ENCODE measurements around the gene AP1G2. TPM values are rescaled to one million over a fixed set of nuclear protein-coding genes. Genes with fewer than 3 reads are reported as not detected.
A peak's percentile ranks its signal among the peaks of the same experiment; 100 is the strongest.

Gene AP1G2
- total RNA-seq: 10 to 100 TPM in 1 of 2 donors, 1 to 10 TPM in 1; 6.6 to 18.8 TPM

- peaks cover 0 to 14% of the 10 kb centered on the region in 2 donors for H3K4me1 ChIP-seq
- H3K9me3 ChIP-seq: no peaks in the 10 kb centered on the region
- peak; percentile 75 for DNase-seq (ENCODE audit: low spot score)
- no peak for TF ChIP-seq CTCF (IDR thresholded peaks at IDR 0.05)
- H3K27ac ChIP-seq: peak within 1 kb of the TSS; percentile 56 to 72
- no peaks in the 10 kb centered on the region for H3K36me3 ChIP-seq
- H3K27me3 ChIP-seq: no peaks in the 10 kb centered on the region
- peak within 1 kb of the TSS; percentile 60 to 62 for H3K4me3 ChIP-seq
These were observed at the start of gene AP1G2 for GRCh38 chr14:23567186-23568020. Gene AP1G2 (minus strand): TSS chr14:23567791. CDS start chr14:23567314, 477 bp downstream.

- H3K9me3 ChIP-seq: no peaks in the 10 kb centered on the region
- no peak overlapping the region for H3K4me3 ChIP-seq
- no peaks in the 10 kb centered on the region for H3K36me3 ChIP-seq
- no peak overlapping the region for H3K27ac ChIP-seq
- H3K27me3 ChIP-seq: no peaks in the 10 kb centered on the region
- H3K4me1 ChIP-seq: no peaks in the 10 kb centered on the region
- DNase-seq (ENCODE audit: low spot score): no peak
- no peak for TF ChIP-seq CTCF (IDR thresholded peaks at IDR 0.05)
These were observed 48.3 kb upstream of the AP1G2 start for GRCh38 chr14:23615856-23616255.

GRCh38 chr14:23614395-23614828 lies 46.8 kb upstream of the AP1G2 start:
- DNase-seq (ENCODE audit: low spot score): no peak
- H3K4me3 ChIP-seq: no peak overlapping the region
- H3K27me3 ChIP-seq: no peaks in the 10 kb centered on the region

GRCh38 chr14:23613242-23614070 lies 45.9 kb upstream of the AP1G2 start:
- no peaks in the 10 kb centered on the region for H3K27me3 ChIP-seq
- TF ChIP-seq CTCF (IDR thresholded peaks at IDR 0.05): no peak
- H3K4me1 ChIP-seq: no peaks in the 10 kb centered on the region
- no peak overlapping the region for H3K27ac ChIP-seq
- no peak overlapping the region for H3K4me3 ChIP-seq
- no peaks in the 10 kb centered on the region for H3K36me3 ChIP-seq
- no peak for DNase-seq (ENCODE audit: low spot score)
- H3K9me3 ChIP-seq: no peaks in the 10 kb centered on the region

More at GRCh38 chr14:23614395-23614828, 46.8 kb upstream of the AP1G2 start:
- no peak for TF ChIP-seq CTCF (IDR thresholded peaks at IDR 0.05)
- no peaks in the 10 kb centered on the region for H3K4me1 ChIP-seq
- no peaks in the 10 kb centered on the region for H3K36me3 ChIP-seq
- H3K9me3 ChIP-seq: no peaks in the 10 kb centered on the region
- no peak overlapping the region for H3K27ac ChIP-seq

- H3K4me3 ChIP-seq: no peak overlapping the region
- no peaks in the 10 kb centered on the region for H3K27me3 ChIP-seq
- H3K36me3 ChIP-seq: no peaks in the 10 kb centered on the region
- H3K9me3 ChIP-seq: no peaks in the 10 kb centered on the region
- no peak for TF ChIP-seq CTCF (IDR thresholded peaks at IDR 0.05)
- H3K4me1 ChIP-seq: no peaks in the 10 kb centered on the region
- DNase-seq (ENCODE audit: low spot score): no peak
- no peak overlapping the region for H3K27ac ChIP-seq
These were observed 45.2 kb upstream of the AP1G2 start for GRCh38 chr14:23612802-23613201.
